SKM-1 (cell line): ENCODE measurements around the gene SLC9A3.

Experiments
- DNase-seq: peaks from one replicate; lab custom pipeline; 2025; ENCODE audit not compliant: unreplicated experiment; lab: John Stamatoyannopoulos, UW

The SLC9A3 gene

DNA sequence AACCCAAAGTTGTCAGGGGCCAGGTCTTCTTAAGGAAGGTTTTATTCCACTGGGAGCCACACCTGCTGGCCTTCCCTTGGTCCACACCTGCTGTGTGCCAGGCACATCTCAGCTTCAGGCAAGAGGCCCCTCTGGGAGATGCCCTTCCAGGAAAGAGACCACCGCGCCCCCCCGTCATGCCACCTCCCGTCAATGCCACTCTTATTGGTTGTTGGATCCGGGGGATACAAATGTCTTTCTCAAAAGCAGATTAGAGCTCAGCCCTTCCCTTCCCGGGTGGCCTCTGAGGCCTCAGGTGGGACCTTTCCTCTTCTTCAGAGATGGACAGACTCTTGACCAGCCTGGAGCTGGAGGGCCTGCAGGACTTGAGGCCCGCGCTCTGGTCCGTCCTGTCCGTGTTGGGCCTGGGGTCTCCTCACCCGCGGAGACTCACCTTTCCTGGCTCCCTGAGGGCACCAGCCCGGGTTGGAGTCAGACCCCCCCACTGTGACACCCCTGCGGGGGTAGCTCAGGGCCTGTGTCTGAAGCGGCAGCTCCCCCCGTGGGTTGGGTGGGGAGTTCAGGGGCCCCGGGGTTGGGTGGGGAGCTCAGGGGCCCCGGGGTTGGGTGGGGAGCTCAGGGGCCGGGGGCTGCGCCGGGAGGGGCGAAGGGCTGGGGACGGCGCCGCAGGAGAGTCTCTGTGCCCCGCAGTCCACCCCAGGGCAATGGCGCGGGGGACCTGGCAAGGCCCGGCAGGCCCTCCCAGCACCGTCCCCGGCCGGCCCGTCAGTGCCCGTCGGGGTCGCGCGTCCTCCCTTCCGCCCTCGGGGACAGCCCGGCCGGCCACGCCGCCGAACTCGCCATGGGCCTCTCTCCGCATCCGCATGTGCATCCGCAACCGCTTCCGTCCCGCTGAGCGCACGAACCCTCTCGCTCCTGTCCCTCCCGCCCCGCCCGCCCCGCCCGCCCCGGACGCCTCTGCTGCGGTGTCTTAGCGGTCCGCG lies 3.7 kb upstream of the SLC9A3 start:
- no peak for DNase-seq

GRCh38 chr5:526456-527088 lies 2.3 kb upstream of the SLC9A3 start:
- no peak for DNase-seq

GRCh38 chr5:525916-526315 lies 1.7 kb upstream of the SLC9A3 start:
- no peak for DNase-seq

- DNase-seq = no peak
Observed at GRCh38 chr5:524973-525761, 918 bp upstream of the SLC9A3 start.

DNA sequence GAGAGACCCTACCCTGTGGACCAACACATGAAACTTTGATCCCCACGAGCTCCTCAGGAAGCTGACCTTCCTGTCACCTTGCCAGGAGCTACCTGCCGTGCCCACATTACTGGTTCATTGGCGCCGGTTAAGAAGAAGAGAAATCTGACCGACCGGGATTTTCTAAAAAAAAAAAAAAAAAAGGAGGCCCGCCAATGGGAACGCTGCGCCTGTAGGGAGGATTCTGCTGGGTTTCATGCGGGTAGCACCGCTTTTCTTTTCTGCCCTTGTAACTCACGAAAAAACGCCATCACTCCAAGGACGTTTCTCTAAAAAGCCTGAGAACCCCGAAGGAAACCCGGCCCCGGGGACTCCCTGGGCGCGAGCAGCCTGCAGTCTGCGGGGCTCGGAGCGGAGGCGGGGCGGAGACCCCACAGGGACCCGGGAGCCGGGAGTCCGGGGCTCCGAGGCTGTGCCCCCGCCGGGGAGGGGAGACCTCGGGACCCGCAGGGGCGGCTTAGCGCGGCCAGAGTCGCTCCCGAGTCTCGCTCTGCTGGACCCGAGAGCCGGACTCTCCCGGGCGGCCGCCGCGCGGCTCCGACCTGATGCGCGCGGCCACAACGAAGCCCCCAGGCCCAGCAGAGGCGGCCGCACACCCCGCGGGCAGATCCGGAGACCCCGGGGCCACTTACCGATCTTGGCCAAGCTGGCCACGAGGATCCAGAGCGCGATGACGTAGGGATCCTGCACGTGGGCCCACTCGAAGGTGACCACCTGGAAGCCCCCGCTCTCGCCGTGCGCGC lies 617 bp downstream of the SLC9A3 start:
- DNase-seq = no peak

DNA sequence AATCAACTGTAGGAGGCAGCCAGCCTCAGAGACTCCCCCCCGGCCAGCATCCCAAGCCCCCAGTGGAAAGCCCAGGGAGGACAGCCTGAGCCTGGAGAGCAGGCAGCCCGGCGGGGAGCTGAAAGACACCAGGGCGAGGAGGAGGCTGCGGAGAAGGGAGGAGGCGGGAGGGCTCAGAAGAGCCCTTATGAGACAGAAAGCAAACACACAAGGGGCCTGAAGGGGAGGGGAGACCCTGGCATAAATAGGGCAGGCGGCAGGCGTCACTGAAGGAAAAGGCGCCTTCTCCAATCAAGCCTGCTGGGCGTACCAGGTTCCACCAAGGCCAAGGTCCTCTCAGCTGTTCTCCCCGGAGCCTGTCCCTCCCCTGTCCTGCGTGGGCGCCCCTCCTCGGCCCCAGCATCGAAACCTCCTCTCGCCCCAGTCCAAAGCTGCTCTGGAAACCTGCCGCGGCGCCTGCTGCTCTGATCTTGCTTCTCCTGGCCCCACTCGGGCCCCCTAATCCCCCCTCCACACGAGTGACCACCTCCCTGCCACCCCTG lies 1.3 kb downstream of the SLC9A3 start:
- no peak for DNase-seq

GRCh38 chr5:522116-522515 lies 2.1 kb downstream of the SLC9A3 start:
- no peak for DNase-seq

GRCh38 chr5:521680-522079 lies 2.6 kb downstream of the SLC9A3 start:
- DNase-seq = no peak

GRCh38 chr5:520850-521226 lies 3.4 kb downstream of the SLC9A3 start:
- DNase-seq = no peak

GRCh38 chr5:520196-520849 lies 3.9 kb downstream of the SLC9A3 start:
- no peak for DNase-seq

DNA sequence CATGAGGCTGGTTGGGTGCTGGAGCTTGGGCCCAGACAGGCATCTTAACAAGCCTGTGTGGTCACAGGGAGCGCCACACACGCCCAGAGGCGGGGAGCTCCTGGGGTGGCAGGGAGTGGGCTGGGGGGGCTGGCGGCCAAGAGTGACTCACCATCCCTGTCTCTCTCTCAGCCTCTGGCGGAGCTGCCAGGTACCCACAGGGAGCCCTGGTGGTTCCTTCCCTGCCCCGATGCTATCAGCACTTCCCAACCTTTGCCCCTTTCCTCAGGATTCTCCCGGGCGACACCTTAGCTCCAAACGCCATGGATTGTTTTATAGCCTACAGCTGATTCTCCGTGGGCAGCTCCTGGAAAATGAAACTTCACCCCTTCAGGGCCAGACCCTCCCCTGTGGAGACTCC lies 5.5 kb downstream of the SLC9A3 start:
- no peak for DNase-seq

DNA sequence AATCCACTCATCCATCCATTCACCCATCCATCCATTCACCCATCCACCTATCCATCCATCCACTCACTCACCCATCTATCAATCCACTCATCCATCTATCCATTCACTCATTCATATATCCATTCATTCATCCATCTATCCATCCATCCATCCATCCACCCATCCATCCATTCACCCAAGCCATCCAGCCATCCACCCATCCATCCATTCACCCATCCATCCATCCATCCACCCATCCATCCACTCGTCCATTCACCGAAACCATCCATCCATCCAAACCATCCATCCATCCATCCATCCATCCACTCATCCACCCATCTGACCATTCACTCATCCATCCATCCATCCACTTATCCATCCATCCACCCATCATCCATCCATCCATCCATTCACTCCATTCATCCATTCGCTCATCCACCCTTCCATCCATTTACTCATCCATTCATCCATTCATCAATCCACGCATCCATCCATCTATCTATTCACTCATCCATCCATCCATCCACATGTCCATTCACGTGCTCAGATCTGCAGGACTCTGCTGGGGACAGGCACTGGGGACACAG lies 6.6 kb downstream of the SLC9A3 start:
- no peak for DNase-seq

DNA sequence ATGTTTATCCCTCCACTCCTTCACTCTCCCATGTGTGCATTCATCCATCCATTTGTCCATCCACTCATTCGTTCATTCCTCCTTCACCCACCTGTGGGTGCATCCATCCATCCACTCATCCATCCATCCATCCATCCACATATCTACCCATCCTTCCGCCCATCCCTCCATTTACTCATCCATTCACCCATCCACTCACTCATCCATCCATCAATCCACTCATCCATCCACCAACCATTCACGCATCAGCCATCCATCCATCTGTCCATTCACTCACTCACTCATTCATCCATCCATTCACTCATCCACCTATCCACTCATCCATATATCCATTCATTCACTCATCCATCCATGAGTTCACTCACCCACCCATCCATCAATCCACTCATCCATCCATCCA lies 7.3 kb downstream of the SLC9A3 start:
- no peak for DNase-seq

- no peak for DNase-seq
Observed at GRCh38 chr5:516338-516925, 7.8 kb downstream of the SLC9A3 start.

- DNase-seq = no peak
Observed at GRCh38 chr5:515273-515836, 8.9 kb downstream of the SLC9A3 start.

DNA sequence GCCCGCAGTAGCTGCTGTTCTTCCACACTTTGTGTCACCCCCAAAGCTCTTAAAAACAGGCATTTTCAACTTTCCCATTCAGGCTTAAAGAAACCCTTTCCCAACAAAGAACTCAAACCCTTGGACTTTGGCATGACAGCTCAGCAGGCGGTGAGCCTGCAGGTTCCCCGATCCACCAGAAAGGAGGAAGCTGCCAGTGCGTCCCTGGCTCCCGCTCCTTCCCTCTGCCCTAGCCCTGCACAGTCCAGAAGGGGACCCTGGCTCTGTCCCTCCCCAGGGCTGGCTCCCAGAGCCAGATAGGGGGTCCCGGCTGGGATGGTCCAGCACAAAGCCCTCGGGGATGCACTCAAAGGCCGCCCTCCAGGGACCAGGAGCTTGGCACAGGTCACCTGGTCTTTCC lies 9.6 kb downstream of the SLC9A3 start:
- no peak for DNase-seq

GRCh38 chr5:514101-514485 lies 10.2 kb downstream of the SLC9A3 start:
- no peak for DNase-seq

GRCh38 chr5:513216-514100 lies 10.8 kb downstream of the SLC9A3 start:
- DNase-seq = no peak
